GM10266 (cell line): Measurements from ENCODE around the gene CTCF.
A peak's percentile ranks its signal among the peaks of the same experiment; 100 is the strongest.
"Not testable (repeated sequence)": the region's sequence is repeated elsewhere in the genome, so short reads cannot be mapped to it uniquely, and the experiment has no call there.

ENCODE experiments used
- DNase-seq: peaks from one replicate; pipeline ENCODE4 v3.0.0; 2012; ENCODE audit errors: extremely low spot score
- CTCF ChIP-seq: IDR thresholded peaks from 2 replicates; pipeline ENCODE4 v1.5.1; 2012; ENCODE audit warnings: mild to moderate bottlenecking, low read depth; ENCODE audit not compliant: control insufficient read depth, insufficient read depth; ENCODE audit errors: missing control alignments

CTCF gene

GRCh38 chr16:67529582-67530012, 32.7 kb upstream of the CTCF start:
- no peak for TF ChIP-seq CTCF
- DNase-seq = no peak

GRCh38 chr16:67530013-67530939, 32.0 kb upstream of the CTCF start:
- peak; percentile 82 for DNase-seq

GRCh38 chr16:67531247-67531646, 31.1 kb upstream of the CTCF start:
- DNase-seq = no peak
- no peak for TF ChIP-seq CTCF

More at GRCh38 chr16:67530013-67530939, 32.0 kb upstream of the CTCF start:
- TF ChIP-seq CTCF = no peak

- TF ChIP-seq CTCF = no peak
- DNase-seq = no peak
Measured at GRCh38 chr16:67533024-67533560, 29.2 kb upstream of the CTCF start.

GRCh38 chr16:67533987-67534386, 28.3 kb upstream of the CTCF start:
- DNase-seq = not testable (repeated sequence)

- no peak for DNase-seq
- TF ChIP-seq CTCF = no peak
Measured at GRCh38 chr16:67534431-67534830, 27.9 kb upstream of the CTCF start.

GRCh38 chr16:67535201-67535600, 27.1 kb upstream of the CTCF start:
- no peak for DNase-seq
- no peak for TF ChIP-seq CTCF
